Myocyte (in vitro differentiated cells): ENCODE results near the gene KIF5B. TPM values are rescaled to one million over a fixed set of nuclear protein-coding genes. Genes with fewer than 3 reads are reported as not detected.
A peak's percentile ranks its signal among the peaks of the same experiment; 100 is the strongest.
"Not testable (repeated sequence)": the region's sequence is repeated elsewhere in the genome, so short reads cannot be mapped to it uniquely, and the experiment has no call there.

ENCODE experiments used
- DNase-seq: peaks from one replicate; pipeline ENCODE4 v3.0.0-alpha.2; 2012; ENCODE audit warnings: low read depth
- total RNA-seq: library from RNA; depleted of rRNA; stranded (reverse); fragments of >200 nt; gene quantifications from 2 replicates; pipeline ENCODE4 v1.2.3, GENCODE V29; 2014

Gene KIF5B
- total RNA-seq, 1 donor from 2014 or later = 456 TPM

DNA sequence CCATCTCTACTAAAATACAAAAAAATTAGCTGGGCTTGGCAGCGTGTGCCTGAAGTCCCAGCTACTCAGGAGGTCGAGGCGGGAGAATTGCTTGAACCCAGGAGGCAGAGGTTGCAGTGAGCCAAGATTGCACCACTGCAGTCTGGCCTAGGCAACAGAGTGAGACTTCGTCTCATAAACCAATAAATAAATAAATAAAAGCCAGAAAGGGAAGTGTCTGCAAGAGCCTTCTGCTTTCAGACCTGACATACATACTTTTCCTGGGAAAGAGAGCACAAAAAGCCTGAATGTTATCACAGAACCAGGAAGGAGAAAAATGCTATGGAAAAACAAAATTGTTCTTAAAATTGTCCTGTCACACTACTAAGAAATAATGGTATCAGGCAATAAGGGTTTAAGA is 4.1 kb upstream of the KIF5B start:
- no peak for DNase-seq

DNA sequence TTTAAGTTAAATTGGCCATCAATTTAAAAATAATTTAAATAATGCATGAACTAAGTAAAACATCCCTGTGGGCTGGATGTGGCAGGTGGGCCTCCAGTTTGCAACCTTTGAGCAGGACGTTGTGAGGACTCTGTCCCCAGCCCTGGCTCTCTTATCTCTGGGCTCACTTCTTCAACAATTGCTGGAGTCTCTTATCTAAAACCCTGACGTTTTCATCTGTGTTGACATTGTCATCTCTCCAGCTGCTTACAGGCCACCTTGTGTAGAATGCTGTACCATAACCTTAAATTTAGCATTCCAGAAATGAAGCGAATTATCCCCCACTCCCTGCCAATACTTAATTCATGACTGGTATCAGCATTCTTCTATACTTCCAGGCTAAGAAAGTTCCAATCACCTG is 3.2 kb upstream of the KIF5B start:
- DNase-seq = no peak

DNA sequence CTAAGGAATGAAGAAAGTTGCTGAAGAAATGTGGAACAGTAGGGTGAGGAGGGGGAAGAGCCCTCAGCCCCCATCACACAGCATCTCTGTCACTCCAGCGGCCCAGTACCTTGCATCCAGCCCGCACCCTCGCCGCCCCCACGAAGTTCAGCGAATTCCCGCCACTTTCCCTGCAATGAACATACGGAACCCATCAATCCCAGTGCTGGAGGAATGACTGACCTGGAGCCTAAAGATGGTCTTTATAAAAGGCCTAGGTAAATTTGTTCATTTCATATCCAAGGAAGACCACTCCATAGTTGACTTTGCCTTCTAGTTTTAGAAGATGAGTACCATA is 779 bp upstream of the KIF5B start:
- no peak for DNase-seq

DNA sequence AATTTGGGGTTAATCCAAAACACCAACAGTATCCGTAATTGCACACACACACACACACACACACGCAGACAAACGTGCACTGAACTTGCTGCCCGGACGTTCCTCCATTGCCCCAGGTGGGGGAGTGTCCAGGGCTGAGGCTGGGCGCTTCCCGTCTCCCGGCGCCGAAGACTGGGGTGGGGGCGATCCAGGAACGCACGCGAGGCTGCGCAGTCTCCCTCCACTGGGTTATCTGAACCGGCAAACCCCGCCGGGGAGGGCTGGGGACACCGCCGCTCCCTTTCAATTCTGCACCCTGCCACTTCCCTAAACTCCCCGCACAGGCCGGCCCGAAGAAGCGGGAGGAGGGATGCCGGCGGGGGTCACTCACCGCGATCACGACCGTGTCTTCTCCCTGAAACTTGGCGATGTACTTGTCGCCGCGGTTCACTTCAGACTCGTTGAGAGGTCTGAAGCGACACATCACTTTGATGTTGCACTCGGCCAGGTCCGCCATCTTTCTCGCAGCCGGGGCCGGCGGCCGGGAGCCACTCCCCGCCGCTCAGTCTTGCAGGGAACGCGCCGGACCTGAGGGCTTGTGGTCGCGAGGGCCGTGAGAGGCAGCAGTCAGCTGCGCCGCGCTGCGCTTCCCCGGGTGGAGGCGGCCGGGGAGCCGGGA is 618 bp downstream of the KIF5B start:
- peak; percentile 79 for DNase-seq

DNA sequence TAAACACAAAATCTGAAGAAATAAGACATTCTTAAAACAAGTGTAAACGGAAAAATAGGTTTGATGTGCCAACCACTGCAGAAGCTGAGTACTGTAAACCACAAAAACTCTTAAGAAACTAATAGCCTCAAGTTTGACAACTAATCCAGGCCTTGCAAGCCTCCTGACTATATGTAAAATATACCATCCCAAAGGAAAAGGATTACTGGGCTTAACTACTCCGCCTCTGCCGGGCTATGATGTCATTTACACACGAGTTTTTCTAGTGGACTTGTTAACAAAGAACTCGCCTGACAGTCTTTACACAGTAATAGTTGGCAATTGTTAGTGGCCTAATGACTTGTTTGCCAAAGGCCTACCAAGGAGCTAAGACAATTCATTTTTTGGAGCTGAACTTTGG is 2.1 kb downstream of the KIF5B start:
- peak; percentile 60 for DNase-seq

DNA sequence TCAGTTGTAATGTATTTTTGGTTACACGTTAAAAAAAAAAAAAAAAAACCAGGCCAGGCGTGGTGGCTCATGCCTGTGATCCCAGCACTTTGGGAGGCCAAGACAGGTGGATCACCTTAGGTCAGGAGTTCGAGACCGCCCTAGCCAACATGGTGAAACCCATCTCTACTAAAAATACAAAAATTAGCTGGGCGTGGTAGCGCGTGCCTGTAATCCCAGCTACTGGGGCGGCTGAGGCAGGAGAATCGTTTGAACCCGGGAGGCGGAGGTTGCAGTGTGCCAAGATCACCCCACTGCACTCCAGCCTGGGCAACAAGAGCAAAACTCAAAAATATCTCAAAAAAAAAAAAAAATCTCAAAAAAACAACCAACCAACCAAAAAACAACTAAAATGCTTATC is 2.8 kb downstream of the KIF5B start:
- not testable (repeated sequence) for DNase-seq

DNA sequence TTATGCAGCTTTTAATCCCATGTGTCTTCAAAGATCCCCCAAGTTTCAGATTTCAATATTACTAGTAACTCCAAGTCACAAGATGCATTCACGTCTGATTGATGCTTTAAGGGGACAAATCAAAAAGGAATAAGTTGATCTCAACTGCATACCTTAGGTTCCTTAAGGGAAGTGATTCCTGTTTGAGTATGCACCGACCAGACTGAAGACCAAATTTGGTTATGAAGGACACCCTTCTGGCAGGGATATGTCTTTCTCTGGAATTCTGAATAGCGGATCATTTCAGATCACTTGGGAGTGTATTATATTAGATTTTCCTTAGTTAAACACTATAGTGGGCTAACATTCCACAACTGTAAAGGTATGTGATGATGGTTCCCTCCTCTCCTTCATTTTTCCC is 4.3 kb downstream of the KIF5B start:
- peak; percentile 25 for DNase-seq

DNA sequence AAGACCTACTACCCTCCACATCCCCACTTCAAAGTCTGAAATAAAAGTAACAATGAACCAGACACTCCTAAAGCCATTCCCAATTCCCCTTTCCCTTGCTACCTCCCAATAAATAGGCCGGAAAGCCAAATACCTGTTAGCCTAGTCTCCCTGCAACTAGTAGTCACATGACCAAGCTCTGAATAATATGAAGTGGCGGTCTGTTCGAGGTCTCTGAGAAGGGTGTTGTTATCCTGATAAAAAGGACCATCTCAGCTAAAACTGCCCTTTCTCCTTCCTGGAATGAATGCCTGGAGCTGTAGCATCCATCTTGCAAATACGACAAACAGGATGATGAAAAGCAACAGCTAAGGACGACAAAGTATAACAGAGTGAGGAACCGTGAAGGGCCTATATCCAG is 6.0 kb downstream of the KIF5B start:
- DNase-seq = no peak

DNA sequence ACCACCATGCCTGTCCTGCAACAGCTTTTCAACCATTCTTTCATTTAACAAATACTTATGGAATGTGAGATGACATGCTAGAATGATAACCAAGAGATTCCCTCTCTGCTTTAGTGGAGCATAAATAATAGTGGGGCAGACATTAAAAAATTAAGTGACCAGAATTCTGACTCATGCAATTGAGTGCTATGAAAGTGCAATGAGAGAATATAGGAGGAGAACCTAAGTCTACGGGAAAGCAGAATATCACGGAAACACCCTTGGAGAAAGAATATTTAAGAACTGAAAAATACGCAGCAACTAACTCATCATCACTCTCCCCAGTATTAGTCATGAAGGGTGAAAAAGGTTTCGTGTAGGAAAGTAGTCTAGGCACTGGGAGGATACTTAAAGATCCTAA is 7.1 kb downstream of the KIF5B start:
- DNase-seq = no peak

DNA sequence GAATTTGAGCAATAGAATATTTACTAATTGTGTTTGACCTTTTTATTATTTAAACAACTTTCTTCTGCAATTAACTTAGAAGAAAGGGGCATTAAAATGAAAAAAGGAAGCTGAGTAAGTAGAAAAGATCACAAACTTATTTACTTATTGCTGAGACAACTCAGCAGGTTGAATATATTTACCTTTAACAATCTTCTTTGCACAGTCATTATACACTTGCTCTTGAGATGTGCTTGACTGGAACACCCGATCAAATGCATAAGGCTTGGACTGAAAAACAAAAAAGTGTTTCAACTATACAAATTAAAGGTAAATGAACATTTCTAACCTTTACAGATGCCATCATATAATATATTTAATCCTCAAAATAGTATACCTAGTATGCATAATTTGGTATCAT is 7.9 kb downstream of the KIF5B start:
- no peak for DNase-seq

DNA sequence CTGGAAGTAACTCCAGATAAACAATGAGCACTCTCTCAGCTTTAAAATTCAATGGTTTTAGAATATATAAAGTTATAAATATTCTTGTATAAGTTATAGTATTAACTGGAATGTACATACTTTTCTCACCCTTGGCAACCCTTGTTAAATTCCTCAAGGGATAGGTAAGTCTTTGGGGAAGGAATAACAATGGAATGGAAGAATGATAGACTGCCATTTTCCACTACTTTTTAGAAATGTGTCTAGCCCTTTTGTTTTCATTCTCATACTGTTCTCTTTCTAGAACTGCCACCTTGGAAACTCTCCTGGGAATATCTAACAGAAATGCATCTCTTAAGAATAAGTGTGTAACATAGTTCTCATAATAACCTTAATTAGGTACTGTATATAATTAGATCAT is 8.3 kb downstream of the KIF5B start:
- no peak for DNase-seq

DNA sequence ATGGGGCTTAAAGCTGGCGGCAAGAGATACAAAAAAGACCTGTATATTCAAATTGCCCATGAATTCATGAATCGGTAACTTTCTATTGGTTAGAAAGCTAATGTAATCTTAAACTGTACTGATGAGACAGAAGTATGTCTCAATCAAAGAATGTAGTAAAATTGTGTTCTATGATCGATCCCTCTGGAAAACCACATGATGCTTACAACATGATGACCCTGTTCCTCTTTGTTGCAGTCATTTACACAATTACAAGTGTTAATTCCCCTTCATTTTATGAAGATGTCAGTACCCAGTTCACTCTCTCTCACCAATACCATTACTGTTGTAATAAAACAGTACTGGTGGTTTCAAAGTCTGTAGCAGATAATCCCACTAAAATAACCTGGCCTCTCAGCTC is 10.1 kb downstream of the KIF5B start:
- no peak for DNase-seq

DNA sequence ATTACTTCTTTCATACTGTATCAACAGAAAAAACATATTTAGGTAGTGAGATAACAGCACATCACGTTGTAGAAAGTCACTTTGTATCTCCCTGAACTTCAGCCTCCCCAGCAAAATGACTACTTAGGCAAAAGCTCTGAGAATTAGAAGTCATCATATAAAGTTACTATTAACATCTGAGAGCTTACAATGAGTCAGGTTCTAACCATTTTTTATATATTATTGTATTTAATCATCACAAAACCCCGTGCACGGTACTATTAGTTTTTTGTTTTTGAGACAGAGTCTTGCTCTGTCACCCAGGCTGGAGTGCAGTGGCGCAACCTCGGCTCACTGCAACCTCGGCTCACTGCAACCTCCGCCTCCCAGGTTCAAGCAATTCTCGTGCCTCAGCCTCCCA is 13.5 kb downstream of the KIF5B start:
- DNase-seq = not testable (repeated sequence)

DNA sequence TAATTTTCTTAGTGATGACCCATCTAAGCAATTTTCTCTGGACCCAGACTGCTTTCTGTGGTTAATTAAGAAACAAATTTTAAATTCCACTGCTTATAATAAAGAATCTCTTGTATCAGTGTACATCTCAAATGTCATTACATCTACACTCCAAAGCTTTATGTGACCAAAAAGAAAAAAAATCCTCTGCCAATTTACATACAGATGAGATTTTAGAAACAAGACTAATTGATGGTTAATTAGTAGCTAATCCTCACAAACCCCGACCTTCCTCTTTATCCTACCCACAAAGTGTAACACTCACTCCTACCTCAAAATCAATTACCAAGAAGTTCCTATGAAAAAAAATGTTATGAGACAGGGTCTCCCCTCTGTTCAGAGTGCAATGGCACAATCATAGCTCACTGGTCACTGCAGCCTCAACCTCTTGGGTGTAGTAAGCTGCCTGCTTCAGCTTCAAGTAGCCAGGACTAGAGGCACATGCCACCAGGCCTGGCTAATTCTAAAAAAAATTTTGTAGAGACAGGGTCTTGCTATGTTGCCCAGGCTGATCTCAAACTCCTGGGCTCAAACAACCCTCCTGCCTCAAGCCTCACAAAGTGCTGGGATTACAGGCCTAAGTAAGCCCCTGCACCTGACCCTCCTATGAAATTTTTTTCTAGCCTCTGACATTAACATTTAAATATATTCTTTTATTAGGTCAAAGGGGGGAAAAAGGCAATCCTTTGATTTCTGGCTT is 14.8 kb downstream of the KIF5B start:
- no peak for DNase-seq

DNA sequence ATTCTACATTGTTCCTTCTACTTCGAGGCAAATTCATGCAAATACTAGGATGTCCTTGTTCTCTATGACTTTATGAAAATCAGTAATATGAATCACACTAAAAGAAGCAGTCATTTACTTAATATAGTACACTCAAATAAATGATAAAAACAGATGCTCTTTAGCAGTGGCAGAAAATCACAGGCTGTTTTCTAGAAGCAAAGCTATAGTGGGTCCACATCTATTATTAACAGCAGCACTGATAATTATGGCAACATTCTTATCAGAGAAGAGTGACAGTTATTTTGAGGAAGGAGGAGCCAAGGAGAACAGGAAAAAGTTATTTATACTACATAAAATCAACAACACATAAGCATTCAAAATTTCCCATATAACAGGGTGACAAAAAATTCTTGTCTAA is 16.5 kb downstream of the KIF5B start:
- DNase-seq = peak; percentile 39

DNA sequence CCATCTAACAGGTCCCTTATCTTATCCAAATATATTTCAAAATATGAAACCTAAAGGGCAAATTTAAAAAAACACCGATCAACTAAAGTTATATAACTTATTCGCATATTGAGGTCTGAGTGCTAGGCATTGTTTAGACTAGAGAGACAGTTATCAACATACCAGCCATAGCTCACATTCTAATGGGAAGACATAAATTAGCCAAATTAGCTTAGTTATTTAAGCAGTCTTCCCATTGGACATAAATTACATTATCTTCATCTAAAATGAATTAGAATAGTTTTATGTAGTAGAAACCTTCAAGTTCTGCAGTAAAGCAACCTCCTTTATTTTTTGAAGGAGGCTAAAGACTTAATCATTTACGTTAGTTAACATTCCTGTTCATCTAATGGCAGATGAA is 17.4 kb downstream of the KIF5B start:
- DNase-seq = no peak

DNA sequence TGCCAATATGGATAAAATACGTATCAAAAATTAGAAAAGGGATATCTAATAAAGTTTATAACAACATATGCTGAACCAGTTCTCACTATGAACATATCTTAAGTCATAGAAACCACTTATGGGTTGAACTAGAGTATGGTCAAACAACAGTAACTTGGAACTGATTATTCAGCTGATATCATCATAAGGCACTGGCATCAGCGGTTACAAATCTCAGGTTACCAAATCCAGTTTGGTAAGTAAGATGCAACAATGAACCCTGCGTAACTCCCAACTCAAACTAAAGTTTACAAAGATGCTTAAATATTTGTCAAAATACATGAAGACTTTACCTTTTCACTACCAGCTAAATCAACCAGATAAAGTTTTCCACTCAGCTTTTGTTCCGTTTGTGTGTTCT is 19.3 kb downstream of the KIF5B start:
- DNase-seq = no peak

DNA sequence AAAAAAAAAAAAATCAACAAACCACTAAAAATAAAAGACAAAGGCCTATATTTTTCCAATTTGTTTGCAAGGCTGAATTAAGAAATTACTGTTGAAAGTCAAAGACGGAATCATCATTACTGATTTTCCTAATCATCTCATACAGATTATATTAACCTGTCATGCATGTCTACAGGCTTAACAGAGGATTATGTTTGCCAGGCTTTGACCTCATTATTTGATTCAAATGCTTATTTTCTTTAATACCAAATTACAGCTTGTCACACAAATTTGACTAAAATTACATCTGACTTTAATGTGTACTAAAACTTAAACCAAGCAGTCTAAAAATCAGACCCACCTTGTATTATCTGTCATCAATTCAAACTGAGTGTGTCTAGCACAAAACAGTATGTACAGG is 21.2 kb downstream of the KIF5B start:
- DNase-seq = no peak

DNA sequence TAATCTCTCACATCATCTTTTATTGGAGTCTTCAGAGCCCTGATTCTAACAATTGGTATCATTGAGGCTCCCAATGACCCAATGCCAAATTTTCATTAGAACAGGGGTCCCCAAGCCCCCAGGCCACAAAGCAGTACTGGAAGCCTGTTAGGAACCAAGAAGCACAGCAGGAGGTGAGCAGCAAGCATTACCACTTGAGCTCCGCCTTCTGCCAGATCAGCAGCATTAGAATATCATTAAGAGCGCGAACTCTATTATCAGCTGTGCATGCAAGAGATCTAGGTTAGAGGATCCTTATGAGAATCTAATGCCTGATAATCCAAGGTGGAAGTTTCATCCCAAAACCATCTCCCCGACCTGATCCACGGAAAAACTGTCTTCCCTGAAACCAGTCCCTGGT is 23.1 kb downstream of the KIF5B start:
- DNase-seq = no peak

DNA sequence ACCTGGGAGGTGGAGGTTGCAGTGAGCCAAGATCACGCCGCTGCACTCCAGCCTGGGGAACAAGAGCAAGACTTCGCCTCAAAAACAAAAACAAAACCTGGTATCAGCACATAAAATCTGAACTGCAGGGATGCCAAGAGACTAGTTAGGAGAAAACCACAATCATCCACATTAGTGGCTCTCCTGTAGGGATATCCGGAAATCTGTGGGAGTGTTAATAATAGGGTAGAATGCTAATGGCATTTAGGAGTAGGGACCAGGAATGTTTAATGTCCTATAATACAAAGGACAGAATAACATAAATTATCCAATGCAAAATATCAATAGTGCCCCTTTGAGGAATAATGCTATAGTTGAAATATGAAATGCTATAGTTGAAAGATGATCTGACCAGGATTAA is 24.3 kb downstream of the KIF5B start:
- no peak for DNase-seq

DNA sequence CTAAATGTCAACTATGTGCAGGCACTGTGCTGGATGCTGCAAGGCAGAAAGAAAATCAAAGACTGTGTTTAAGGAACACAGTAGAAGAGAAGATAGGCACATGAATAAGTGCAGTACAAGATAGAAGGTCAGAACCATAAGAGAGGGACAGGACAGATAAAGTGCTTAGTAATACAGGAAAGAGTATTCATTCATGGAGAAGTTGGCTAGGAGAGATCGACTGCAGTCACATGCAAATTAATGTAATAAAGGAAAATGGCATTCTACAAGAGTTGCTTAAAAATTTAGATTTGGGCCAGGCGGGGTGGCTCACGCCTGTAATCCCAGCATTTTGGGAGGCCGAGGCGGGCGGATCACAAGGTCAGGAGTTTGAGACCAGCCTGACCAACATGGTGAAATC is 24.8 kb downstream of the KIF5B start:
- DNase-seq = no peak

DNA sequence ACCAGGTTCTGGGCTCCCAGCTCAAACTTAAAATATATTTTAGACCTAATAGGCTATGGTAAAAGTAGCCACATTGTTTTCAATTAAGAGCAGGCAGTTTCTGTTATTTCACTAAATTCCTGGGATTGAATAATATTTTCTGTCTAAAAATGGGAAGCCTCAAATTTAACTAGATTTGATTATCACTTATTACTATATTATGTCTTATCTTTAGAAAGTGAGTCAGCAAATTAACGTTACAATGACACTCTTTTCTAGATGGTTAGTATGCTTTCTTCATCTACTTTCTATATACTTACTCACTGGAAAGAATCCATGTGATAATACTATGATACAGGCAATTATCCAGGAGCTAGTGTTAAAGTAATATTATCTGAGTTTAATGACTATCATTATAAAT is 27.5 kb downstream of the KIF5B start:
- no peak for DNase-seq

DNA sequence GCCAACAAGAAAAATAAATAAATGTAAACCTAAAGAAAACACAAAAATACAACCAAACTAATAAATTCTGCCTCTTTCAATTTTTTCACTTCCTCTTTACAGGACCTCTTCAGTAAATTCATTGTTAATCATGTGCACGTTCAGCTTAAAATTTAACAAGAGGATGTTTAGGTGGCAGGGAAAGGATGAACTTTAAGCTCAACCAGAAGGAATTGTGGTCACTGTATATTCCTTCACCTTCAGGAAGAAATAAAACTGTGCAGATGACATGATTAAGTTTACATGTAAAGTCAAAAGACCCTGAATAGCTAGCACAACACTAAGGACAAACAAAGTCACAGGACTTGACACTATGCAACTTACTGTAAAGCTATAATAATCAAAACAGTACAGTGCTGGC is 33.0 kb downstream of the KIF5B start:
- no peak for DNase-seq
